Glomerular endothelial cell (primary cell): ENCODE measurements around the gene NANS. TPM values are rescaled to one million over a fixed set of nuclear protein-coding genes. Genes with fewer than 3 reads are reported as not detected.

ENCODE experiments used
- DNase-seq: peaks from one replicate; pipeline ENCODE4 v3.0.0-alpha.2; 2011; ENCODE audit warnings: low read depth, low spot score; ENCODE audit errors: extremely low read depth
- total RNA-seq: library from RNA; depleted of rRNA; stranded (reverse); fragments of >200 nt; gene quantifications from 2 replicates; pipeline ENCODE4 v1.2.3, GENCODE V29; 2015

NANS gene
- total RNA-seq, 1 donor from 2014 or later, result 85.1 TPM

DNA sequence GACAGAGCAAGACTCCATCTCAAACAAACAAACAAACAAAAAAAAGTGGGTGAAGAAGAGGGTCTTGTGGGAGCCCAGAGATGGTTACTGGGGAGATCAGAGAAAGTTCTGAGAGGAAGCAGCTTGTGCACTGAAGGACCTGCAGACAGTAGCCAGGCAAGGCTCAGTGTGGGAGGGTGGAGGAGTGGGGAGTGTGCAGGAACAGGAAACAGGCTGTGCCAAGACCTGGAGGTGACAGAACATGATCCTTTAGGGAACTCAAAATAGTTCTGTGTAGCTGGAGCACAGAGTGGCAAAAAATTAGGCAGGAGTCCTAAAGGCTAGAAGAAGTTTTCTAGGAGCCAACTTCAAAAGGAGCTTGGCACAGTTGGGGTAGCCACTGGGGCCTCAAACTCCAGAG is 19.2 kb upstream of the NANS start:
- DNase-seq, result no peak

DNA sequence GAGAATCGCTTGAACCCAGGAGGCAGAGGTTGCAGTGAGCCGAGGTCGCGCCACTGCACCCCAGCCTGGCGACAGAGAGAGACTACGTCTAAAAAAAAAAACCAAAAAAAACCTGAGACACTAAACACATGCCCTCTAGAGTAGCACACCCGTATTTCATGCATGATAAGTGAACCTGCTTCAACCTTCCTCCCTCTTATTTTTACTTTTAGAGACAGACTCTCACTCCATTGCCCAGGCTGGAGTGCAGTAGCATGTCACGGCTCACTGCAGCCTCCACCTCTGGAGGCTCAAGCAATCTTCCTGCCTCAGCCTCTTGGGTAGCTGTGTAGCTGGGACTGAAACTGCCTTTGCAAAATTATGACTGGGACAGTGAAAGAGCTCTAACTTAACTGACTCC is 17.6 kb upstream of the NANS start:
- DNase-seq, result no peak

DNA sequence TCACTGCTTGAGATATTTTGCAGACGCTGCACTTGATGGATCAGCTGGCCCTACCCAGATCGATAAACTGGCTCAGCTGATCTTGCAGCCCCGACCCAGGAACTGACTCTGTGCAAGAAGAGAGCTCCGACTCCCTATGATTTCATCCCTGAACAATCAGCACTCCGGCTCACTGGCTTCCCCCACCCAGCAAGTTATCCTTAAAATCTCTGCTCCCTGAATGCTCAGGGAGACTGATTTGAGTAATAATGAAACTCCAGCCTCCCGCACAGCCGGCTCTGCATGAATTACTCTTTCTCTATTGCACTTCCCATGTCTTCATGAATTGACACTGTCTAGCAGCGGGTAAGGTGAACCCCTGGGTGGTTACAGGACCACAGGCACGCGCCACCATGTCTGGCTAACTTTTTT is 16.9 kb upstream of the NANS start:
- no peak for DNase-seq

DNA sequence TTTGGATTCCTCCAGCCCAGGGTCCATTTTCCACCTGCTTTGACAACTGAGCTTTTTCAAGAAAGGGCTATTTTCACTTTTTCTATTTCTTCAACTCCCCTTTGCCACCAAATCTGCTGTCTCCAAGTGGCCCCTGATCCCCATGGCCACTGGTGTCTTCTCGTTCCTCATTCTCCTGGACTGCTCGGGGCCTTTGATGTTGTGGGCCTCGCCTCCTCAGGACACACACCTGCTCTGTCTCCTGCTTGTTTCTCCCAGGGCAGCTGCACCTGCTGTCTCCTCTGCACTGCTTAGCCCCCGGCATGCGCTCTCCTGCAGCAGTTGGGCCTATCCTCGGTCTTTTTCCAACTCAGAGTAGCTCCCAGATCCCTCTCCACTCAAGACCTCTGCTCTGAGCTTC is 16.3 kb upstream of the NANS start:
- no peak for DNase-seq

DNA sequence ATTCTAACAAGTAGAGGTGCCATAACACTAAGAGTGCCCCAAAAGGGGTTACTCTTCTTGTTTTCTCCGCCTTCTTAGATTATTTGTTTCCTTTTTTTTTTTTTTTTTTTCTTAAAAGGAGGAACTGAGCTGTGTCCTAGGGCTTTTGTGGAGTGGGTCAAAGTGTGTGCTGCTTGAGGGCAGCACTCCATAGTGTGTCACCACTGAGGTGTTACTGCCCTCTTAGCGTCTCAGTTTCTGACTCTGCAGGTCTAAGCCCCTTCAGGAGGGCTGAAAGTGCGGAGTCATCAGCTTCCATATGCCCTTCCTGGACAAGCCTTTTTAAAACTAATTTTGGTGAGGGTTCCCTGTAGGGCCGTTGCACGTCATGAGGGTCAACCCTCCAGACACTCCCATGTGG is 12.6 kb upstream of the NANS start:
- no peak for DNase-seq

DNA sequence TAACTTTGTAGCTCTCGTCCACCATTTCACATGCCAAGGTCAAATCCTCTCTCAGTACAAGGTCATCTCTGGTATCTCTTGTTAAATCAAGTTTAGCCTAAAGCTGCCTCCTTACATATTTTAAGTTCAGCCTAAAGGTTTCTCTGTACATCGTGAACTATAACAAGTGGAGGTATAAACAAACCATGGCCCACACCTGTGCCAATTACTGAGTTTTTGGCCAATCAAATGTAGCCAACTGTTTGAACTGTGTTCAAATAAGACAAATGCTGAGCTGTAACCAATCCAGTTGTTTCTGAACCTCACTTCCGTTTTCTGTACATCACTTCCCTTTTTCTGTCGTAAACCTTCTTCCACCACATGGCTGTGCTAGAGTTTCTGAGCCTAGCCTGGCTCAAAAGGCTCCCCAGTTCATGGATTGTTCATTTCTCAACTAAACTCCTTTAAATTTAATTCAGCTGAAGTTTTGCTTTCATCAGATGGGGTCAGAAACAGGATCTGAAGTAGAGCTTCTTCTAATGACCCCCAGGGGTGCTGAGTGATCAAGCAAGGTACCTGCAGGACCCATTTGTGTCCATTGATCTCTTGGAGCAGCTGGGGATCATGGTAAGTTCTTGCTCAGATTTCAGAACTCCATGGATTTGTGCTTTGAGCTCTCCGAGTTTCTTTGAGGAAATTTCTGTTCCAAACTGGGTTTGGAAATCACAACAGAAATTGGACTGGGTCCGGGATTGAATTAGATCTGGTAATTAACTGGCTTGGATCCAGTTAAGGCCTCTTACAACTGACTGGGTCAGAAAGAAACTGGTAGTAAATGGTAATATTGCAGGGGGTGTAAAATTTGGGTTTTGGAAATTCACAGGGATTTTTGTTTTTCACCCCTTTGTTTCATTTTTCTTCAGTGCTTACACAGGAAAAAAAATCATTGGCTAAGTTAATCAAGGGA is 11.0 kb upstream of the NANS start:
- DNase-seq, result no peak

DNA sequence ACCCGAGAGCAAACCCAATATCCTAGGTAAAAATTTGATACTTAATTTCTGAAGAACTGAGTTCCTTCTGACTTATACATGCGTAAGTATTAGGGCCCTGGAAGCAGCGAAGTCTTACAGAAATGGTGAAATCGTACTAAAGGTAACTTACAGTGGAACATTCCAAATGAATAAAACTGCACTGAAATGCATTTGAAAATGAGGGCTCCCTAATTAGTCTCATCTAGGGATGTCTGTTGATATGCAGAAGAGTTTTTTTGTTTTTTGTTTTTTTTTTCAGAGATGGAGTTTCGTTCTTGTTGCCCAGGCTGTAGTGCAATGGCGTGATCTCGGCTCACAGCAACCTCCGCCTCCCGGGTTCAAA is 10.4 kb upstream of the NANS start:
- DNase-seq, result no peak

DNA sequence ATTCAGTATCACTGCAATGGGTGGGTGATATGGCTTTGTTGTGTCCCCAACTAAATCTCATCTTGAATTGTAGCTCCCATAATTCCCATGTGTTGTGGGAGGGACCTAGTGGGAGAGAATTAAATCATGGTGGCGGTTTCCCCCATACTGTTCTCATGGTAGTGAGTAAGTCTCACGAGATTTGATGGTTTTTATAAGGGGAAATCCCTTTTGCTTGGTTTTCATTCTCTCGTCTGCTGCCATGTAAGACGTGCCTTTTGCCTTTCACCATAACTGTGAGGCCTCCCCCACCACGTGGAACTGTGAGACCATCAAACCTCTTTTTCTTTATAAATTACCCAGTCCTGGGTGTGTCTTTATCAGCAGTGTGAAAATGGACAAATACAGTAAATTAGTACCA is 9.5 kb upstream of the NANS start:
- DNase-seq, result no peak

DNA sequence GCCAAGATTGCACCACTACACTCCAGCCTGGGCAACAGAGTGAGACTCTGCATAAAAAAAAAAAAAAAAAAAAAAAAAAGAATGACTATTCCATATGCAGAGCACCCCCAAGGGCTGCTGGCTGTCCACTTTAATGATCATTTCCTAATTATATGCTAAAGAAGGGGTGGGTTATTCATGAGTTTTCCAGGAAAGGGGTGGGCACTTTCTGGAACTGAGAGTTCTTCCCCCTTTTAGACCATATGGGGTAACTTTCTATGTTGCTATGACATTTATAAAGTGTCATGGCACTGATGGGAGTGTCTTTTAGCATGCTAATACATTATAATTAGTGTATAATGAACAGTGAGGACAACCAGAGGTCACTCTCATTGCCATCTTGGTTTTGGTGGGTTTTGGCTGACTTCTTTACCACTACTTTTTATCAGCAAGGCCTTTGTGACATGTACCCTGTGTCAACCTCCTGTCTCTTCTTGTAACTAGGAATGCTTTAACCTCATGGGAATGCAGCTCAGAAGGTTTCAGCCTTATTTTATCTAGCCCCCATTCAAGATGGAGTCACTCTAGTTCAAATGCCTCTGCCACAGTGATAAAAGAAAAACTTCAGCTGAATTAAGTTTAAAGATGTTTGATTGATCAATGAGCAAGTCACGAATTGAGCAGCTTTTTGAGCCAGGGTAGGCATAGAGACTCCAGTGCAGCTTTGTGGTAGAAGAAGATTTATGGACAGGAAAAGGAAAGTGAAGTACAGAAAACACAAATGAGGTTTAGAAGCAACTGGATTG is 7.1 kb upstream of the NANS start:
- DNase-seq, result no peak

DNA sequence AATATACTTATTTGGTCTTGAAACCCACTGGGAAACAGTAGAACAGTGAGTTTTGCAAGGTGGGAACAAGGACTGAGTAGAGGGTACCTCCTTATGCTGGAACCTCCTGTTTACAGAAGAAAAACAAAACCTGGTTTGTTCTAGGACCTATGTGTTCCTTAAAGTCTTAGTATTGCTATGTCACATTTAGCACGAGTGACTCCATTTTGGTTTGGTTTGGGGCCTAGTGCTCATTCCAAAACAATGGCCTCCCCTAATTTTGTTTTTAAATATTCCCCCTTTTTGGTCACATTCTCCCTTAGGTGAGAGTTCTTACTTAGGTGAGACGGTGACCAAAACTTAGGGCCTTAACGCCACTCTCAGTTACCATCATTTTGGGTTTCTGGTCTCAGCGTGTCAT is 6.2 kb upstream of the NANS start:
- no peak for DNase-seq

DNA sequence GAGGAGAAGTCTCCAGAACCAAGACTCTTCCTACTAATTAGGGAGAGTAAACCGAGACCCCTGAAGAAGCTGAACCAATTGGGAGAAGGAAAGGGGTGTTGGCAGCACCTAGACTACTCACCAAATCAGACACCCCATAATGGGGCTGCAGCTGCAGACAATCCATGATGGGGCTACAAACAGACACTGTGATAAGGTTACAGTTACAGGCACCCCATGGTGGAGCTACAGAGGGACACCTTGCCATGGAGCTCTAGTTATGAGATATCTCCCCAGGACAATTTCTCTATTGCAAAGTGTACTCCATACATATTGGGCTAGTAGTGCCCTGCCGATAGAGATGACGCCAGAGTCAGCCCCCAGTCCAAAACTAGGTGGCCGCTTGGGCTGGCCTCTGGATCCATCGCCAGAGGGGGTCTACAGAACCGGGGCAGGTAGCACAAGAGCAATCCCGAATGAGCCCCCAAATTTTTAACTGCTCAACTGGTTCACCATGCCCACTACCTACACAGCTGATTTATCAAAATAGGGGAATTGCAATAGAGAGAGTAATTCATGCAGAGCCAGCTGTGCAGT is 2.1 kb upstream of the NANS start:
- no peak for DNase-seq

DNA sequence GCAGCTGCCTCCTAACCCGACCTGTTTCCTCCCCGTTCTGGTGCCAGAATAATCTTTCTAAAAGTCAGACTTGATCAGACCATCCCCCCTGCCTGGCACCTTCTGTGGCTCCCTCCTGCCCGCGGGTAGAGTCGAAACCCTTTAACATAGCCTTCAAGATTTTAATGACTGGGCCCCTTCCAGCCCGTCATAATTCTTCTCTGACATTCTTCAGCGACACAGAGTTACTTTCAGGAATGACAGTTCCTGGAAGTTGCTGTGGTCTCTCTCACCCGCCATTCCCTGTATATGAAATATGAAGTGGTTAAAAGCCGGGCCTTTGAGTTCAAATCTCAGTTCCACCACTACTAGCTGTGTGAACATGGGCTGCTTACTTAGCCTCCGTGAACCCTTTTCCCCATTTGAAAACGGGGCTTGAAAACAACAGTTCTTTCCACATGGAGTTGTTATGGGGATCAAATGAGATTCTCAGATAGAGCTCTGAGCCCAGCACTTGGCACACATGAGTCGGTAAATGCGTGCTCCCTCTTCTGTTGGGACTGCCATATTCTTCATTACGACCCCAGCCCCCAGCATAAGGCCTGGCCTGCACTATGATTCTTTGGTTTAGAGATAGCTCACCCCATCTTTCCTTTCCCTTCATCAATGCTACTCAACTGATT is 737 bp downstream of the NANS start:
- DNase-seq, result no peak

DNA sequence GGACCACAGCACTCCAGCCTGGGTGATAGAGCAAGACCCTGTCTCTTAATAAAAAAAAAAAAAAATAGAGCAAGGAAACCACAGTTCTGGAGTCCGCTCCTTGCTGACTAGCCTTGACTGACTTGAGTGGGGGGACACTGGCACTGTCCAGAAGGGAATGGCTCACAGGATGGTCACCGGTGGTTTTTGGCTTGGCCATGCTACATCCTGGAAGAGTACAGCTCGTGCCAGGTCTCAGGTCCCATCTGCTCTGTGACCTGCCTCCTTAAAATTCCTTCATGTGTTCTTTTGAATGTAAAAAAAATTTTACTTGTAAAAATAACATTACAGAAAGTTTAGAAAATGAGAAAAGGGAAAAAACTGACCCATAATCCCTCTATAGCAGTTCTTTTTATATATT is 5.6 kb downstream of the NANS start:
- DNase-seq, result no peak

DNA sequence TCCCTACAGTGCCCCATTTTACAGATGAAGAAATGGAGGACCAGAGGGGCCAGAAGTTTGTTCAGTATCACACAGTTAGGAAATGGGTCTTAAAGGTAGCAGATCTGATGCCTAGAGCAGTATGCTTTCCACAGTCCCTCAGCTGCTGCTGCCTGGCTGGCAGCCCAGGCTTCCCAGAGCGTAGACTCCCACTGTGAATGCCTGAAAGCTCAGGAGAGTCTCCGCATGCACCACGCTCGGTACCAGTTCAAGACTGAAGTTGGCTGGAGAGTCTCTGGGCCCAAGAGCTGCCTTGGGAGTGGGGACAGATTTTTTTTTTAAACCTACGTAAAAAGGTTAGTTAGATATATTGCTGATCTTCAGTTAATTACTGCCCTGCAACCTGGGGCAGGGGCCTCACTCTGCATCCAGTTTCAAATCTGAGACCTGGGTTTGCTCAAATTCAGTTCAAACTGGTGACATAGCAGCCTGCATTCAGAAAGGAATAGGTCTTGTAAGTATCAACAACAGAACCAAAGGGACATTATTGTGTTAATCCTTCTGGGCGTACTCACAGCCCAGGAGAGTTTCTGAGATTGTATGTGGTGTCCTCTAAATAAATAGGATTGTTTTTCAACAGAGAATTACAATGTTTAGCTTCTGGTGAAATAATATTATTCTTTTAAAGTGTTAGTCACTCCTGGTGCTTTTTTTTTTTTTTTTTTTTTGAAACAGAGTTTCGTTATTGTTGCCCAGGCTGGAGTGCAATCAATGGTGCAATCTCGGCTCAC is 8.3 kb downstream of the NANS start:
- no peak for DNase-seq

DNA sequence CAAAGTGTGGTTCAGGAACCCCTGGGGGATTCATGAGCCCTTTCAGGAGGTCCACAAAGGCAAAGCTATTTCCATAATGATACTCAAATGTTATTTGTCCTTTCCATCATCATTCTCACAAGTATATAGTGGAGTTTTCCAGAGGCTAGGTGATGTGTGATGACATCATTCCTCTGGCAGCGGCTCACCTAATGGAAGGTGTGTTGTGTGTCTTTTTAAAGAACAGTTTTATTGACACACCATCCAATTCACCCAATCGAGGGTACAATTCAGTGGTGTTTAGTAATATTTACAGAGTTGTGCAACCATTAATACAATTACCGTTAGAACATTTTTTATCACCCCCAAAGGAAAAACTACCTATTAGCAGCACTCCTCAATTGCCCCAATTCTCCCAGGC is 9.7 kb downstream of the NANS start:
- no peak for DNase-seq

DNA sequence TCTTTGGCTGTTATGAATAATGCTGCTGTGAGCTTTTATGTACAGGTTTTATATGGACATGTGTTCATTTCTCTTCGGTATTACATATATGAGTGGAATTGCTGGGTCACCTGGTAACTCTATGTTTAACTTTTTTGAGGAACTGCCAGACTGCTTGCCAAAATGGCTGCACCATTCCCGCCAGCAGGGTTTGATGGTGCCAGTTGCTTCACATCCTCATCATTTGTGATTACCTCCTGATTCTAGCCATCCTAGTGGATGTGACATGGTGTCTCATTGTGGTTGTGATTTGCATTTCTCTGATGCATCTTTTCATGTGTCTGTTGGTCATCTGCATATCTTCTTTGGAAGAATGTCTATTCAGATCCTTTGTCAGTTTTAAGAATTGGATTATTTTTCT is 10.7 kb downstream of the NANS start:
- no peak for DNase-seq

DNA sequence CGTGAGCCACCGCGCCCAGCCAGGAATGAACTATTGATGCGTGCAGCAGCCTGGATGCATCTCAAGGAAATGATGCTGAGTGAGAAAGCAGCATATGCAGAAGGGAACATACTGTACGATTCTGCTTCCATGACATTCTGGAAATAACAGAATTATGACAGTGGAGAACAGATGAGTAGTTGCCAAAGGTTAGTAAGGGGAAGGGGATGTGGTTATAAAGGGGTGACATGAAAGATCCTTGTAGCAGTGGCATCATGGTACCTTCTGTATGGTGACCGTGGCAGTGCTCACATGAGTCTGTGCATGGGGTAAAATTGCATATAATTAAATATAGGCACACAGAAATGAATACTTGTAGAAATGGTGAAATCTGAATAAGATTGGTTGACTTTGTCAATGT is 13.0 kb downstream of the NANS start:
- no peak for DNase-seq

DNA sequence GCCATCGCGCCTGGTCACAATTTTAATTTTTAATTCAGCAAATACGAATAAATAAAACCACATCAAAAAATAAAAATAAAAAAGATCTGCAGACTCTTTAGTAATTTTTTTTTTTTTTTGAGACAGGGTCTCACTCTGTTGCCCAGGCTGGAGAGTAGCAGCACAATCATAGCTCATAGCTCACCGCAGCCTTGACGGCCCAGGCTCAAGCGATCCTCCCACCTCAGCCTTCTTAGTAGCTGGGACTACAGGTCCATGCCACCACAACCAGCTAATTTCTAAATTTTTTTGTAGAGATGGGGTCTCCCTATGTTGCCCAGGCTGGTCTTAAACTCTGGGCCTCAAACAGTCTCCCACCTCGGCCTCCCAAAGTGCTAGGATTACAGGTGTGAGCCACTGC is 14.2 kb downstream of the NANS start:
- DNase-seq, result no peak

DNA sequence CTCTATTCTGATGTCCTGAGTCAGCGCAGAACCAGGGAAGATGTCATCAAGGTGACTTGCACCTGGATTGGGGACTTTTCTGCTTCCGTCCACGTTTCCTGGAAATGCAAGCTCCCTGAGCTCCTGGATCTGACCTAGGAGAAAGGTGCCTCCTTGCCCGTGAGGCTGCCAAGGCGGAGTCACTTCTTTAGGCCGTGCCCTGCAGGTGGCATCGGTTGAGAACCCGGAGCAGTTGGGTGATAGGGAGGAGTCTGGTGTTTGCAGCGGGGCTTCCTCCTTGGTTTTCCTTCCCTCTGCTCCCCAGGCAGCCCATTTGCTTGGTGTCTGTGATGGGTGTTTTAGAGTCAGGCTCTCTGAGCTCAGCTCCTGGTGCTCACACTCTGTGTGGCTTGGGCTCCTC is 15.2 kb downstream of the NANS start:
- no peak for DNase-seq
